DMS 273 (cell line): ENCODE measurements around the gene ZNF358.

Experiments used
- DNase-seq: peaks from one replicate; lab custom pipeline; 2025; ENCODE audit not compliant: unreplicated experiment; lab: John Stamatoyannopoulos, UW

ZNF358 gene

DNA sequence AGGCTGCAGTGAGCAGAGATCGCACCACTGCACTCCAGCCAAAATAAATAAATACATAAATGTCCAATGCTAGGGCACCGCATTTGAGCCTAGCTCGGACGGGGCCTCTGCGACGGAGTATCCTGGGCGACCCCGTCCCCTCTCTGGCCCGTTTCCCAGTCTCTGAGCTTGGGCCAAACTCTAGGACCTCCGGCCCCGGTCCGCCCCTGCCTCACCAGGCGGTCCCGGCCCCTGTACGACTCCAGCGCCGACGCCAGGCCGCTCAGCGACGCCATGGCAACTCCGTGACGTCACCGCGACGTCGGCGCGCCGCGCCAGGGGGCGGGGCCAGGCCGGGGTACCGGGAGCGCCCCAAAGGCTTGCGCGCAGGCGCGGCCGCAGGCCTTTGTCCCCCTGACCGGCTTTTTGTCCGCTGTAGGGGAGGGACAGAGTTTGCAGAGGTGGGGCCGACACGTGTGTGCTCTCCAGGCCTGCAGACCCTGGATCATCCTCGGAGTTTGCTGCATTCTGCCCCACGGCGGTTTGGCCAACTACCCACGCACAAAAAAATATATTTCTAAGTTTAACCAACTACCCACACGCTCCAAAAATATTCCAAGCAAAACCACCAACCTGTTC is 27.1 kb upstream of the ZNF358 start, which contains the start of gene PEX11G:
TSS of gene PEX11G (minus strand) at position 300 of the 618 bp plus-strand sequence. CDS start at position 275, 25 bp downstream.
- peak; percentile 95 for DNase-seq

DNA sequence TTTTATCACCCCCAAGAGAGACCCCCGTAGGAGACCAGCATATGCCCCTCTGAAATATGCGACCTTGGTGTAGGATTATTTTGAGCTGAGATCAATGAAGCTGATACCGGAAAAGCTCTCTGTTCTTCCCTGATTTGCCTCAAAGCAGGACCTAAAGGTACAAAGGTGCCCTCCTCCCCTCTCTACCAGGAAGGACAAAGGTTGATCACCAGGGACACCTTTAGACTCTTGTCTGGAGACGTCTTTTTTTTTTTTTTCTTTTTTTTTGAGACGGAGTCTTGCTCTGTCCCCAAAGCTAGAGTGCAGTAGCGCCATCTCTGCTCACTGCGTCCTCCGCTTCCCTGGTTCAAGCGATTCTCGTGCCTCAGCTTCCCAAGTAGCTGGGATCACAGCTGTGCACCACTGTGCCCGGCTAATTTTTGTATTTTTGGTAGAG is 26.3 kb upstream of the ZNF358 start:
- no peak for DNase-seq

DNA sequence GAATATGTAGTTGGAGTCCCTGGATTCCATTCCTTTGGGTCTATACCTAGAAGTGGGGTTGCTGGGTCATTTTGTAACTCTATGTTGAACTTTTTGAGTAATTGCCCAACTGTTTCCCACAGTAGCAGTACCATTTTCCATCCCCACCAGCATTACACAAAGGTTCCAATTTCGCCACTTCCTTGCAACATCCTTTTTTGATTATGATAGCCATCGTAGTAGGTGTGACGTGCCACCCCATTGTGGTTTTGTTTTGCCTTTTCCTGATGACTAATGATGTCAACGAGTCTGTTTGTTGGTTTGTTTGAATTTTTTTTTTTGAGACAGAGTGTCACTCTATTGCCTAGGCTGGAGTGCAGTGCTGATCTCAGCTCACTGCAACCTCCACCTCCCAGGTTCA is 23.8 kb upstream of the ZNF358 start:
- DNase-seq = no peak

DNA sequence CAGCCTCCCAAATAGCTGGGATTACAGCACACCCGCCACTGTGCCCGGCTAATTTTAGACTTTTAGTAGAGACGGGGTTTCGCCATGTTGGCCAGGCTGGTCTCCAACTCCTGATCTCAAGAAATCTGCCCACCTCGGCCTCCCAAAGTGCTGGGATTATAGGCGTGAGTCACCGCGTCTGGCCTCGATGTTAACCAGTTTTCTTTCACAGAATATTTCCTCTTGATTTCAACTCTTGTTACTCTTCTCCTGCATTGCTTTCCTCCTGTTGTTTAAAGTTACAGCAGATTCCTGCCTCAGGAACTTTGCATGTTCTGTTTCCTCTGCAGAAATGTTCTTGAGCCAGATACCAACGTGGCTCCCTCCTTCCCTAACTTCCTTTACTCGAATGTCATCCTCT is 23.3 kb upstream of the ZNF358 start:
- DNase-seq = no peak

DNA sequence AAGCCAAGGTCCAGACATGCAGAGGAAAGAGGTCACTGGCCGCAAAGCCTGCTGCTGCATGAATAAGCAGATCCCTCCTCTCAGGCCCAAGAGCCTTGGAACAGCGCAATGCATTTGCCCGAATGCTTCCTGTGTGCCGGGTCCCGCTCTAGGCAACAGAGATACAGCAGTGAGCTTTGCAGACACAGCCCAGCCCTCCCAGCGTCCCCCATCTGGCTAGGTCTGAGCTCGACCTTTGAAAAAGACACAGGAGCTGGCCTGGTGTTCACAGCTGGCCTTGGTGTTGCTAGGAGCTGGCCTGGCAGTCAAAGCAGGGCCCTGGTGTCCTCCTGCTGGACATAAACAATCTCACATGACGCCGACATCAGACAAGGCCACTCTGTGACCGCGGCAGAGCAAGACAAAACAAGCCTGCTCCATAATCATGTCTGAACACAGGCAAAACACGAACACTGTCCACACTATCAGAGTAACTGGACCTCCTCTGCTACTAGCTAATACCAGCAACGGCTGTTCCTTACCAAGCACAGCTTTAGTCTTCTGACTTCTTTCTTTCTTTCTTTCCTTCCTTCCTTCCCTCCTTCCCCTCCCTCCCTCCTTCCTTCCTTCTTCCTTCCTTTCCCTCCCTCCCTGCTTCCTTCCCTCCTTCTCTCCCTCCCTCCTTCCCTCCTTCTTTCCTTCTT is 21.3 kb upstream of the ZNF358 start:
- no peak for DNase-seq

DNA sequence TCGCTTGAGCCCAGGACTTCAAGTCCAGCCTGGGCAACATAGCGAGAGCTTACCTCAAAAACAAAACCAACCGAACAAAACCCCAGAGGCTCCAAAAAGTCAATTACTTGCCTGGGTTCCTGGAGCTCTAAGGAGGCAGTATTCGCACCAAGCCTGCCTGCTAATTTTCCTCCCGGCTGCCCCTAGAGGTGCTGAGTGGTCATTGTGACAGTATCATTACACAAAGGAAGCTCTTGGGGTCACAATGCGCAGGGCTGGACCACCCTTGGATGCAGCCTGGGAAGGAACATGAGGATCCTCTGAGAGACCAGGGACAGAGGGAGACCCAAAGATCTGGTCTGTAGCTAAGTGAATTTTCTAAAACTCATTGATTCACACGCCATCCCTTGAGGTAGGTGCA is 18.6 kb upstream of the ZNF358 start:
- DNase-seq = peak; percentile 58

DNA sequence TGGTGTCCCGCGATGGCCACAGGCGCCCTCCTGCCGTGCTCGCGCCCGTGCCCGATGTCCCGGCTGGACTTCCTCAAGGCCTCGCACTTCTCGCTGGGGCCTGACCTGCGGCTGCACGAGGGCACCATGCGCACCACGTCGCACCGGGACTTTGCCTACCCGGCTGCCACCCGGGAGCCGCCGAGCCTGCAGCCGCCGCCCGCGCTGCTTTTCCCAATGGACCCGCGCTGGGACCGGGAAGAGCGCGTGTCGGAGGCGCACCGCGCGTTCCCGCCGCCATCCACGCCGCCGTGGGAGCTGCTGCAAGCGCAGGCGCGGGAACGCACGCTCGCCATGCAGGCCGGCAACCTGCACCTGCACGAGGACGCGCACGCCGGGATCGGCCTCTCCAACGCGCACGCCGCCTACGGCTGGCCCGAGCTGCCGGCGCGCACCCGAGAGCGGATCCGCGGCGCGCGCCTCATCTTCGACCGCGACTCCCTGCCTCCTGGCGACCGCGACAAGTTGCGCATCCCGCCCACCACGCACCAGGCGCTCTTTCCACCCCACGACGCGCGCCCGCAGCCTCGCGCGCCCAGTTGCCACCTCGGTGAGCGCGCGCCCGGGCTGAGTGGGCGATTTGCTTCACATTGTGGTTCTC is 15.0 kb upstream of the ZNF358 start:
- peak; percentile 95 for DNase-seq

DNA sequence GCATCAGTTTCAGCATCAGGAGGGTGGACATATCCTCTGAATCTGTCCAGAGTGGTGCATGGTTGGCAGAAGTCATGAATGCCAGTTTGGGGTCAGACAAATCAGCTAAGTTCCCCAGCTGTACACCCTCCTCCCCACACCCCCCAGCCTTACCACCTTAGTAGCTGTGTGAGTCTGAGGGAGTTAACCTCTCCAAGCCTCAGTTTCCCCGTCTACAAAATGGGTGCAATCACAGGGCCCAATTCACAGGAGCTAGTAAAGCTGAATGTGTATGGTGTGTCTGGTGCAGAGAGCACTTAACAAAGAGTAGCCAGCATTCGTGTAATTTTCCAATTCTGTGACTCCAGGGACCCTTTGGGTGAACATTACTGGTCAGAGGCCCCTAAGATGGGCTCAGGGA is 13.4 kb upstream of the ZNF358 start:
- DNase-seq = no peak

DNA sequence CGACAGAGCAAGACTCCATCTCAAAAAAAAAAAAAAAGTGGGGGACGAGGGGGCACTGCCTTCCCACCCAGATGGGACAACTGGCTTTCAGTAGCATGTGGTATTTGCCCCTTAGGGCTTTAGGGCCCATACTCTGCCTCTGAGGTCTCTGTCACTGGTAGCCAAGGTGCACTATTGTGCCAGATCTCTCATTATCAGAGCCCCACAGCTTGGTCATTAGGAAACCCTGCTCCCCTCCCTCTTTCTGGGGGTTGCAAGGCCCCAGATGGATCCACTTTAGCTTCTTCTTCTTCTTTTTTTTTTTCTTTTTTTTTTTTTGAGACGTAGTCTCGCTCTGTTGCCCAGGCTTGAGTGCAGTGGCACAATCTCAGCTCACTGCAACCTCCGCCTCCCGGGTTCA is 11.2 kb upstream of the ZNF358 start:
- DNase-seq = no peak

DNA sequence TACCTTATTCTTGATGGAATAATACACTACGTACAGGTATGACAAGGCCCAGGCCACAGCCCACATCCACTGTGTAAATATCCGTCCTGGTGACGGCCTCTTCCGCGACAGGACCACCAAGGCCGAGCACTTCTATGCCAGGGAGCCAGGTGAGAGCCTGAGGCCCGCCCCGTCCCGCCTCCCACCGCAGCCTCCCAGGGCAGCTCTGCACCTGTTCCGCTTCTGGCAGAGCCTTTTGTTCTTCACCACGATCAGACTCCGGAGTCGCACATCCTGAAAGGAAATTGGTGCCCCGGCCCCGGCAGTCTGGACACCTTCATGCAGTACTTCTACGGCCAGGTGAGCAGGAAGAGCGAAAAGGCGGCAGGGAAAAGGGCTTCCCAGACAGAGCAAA is 10.6 kb upstream of the ZNF358 start:
- no peak for DNase-seq

DNA sequence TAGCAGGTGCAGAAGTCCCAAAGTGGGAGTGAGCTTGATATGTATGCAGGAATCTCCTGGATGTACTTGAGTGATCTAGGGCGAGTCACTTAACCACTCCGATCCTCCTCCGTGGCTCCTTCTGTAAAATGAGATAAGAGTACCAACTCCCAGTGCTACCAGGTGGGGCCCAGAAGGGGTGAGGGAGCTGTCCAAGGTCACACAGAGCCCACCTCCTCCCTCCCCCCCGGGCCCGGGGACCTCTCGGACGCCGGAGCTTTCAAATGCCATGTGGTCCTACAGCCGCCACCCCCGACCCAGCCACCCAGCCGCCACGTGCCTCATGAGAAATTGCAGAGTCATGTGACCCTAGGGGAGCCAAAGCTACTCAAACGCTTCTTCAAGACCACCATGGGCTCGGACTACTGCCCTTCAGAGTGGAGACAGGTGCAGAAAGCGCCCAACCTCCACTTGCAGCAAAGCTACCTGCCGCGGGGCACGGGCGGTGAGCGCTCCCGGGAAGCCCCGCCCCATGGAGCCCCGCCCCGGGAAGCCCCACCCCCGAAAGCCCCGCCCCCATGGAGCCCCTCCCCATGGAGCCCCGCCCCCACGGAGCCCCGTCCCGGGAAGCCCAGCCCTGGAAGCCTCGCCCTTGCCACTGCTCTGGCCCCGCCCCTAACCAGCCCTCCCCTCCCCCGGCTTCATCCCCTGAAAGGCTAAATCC is 10.1 kb upstream of the ZNF358 start:
- DNase-seq = peak; percentile 82

DNA sequence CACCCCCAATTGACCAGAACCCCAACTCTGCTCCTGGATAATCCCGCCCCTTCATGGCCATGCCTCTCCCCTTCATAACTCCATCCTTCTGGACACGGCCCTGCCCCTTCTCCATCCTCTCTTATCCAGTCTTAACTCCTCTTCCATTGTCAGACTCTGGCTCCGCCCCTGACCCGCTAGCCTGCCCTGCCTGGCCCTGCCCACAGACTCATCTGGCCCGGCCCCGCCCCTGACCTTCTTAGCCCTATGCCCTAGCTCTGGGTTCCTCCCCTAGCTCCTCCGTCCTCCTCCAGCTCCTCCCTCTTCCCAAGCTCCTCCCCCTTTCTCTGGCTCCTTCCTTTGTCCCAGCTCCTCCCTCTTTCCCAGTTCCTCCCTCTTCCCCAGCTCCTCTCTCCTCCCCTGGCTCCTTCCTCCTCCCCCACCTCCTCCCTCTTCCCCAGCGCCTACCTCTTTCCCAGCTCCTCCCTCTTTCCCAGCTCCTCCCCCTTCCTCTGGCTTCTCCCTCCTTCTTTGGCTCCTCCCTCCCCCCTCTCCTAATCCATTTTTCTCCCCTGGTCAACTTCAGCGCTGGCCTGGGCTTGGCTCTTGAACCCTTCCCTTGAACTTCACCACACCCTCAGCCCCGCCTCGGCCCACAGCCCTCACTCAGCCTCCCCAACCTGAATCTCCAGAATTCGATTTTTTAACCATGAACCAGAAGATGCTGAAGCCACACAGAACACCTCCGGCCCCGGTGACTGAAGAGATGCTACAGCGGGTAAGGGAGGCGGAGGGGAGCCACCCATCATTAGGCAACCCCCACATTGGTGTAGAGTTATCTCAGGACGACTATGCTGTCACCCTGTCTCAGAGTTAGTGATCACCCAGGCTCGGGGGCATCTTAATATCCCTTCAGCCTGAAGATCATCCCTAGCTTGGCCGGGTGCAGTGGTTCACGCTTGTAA is 9.2 kb upstream of the ZNF358 start:
- peak; percentile 86 for DNase-seq

DNA sequence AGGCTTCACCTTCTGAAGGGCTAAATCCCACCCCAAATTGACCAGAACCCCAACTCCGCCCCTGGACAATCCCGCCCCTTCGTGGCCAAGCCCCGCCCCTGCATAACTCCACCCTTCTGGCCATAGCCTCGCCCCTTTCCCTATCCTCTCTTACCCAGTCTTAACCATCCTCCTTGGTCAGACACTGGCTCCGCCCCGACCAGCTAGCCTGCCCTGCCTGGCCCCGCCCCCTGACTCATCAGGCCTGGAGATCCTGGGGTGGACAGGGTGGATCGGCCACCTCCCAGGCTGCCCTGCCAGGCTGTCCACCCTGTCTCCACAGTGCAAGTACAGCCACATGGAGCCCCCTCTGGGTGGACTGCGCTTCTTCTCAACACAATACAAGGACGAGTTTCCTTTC is 8.0 kb upstream of the ZNF358 start:
- DNase-seq = peak; percentile 62

DNA sequence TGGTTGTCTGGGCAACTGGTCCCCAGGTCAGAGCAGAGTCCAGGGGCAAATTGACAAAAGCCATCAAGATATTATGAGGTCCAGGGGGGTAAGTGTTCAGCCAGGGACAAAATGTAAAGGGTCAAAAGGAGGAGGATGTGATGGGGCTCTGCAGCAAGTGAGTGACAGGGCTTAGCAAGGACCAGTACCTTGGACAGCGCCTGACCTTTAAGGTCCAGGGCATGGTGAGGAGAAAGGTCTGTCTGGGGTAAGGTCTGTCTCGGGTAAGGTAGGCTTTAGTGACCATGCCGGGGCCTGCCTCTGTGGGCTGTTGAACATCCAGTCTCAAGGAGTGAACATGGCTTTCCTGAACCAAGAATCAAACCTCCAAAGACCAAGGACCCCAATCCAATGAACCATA is 6.3 kb upstream of the ZNF358 start:
- DNase-seq = no peak

DNA sequence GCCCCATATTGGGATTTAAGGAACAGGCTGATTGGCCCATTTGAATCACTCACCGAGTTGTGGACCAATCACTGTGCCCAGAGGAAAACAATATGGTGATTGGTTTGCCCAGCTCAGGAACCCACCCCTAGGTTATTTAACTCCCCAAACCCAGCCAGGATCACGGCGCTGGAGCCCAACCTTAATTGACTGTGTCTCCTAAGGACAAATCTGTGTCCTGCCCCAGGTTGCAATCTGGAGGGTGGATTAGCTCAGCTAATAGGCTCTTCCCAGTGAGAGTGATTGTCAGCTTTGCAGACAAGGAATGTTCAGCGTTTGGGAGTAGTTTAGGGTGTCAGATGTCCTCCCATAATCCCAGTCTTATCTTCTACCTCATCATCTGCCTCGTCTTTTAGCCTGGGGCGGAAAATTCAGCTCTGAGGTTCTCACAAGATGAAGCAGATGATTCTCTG is 3.5 kb upstream of the ZNF358 start:
- DNase-seq = peak; percentile 71

DNA sequence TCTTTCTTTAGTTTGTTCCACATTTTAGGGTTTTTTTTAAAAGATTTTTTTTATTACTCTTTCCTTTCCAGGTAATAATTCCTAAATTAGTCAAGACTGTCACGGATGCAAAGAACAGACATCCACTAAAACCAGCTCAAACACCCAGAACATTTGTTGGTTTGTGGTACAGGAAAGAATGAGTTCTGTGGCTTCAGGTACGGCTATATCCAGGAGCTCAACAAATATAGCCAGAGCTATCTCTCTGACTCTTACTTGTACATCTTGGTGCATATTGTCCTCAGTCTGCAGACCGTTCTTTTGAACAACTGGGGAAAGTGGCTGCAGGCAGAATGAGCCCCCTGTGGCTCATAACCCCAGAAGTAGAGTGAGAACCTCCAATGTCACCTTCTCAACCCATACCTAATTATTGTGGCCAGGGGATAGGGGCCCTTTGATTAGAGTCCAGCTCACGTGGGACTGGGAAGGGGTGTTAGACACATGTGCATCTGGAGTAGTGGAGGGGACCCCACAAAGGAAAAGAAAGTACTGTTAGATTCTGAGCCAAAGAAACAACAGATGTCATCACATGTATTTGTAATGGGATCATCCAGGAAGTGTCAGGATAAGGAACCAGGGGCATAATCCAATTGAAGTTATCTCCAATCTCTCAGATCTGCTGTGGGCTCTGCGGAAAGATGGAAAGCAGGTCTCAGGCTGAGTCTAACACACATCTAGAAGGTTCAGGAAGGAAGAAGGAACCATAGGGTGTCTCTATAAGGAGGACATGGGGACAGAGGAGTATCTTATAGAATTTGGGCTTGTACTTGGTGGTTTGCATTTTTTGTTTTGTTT is 1.9 kb upstream of the ZNF358 start:
- DNase-seq = no peak

DNA sequence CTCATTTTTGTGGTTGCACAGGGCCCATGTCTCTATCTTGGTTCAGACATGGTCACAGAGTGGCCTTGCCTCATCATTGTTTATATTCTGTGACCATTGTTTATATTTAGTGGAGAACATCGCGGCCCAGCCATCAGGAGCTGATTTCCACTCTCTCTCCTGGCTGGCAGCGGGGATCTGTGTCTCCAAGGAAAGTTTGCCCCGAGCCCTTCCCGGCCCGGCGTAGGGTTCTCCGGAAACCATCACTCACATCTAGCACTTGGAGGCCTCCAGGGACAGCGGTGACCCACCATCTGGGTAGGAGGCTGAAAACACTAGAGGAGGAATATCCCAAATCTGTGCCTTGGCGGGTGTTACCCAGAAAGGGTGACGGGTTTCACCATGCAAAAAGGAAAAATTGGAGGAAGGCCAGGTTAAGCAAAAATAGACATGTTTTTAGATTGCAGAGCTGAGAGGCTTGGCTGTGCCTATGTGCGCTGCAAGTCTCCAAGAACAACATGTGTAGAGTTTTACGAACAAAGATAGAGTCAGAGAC is 726 bp upstream of the ZNF358 start:
- DNase-seq = peak; percentile 33

DNA sequence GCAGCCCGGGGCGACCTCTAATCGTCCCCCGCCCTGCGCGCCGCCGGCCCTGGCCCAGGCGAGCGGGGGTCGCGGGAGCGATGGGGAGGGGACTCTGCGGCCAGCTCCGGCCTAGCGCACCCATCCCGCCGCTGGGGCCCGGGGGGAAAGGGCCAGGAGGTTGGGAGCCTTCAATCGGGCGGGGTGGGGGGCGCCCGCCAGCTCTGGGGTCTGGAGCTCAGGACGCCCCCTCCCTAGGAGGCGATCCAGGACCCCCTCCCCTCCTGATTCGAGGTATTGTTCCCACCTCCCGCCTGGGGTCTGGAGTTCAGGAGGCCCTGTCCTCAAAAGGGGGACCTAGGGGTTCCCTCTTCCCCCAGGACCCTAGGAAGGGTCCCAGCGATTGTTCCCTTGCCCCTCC is 430 bp downstream of the ZNF358 start:
- peak; percentile 36 for DNase-seq

DNA sequence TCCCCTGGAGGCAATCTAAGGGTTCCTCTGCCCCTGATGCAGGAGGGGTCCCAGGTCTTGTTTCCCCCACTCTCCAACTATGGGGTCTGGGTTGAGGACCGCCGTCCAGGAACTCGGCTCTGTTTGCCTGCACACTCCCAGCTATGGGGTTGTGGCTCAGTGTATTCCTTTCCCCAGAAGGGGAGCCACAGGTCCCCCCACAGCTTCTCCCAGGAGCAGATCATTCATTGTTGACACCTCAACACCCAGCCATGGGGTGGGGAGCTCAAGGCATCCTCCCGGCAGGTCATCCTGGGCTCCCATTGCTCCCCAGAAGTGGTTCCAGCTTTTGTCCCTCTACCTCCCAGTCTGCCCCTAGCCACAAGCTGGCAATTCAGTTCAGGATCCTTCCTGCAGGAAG is 975 bp downstream of the ZNF358 start:
- no peak for DNase-seq
